GM19468 (cell line): ENCODE data around the gene PDCD11.

Source experiments
- ATAC-seq: cut with Tn5 transposase; IDR thresholded peaks from one replicate; pipeline ENCODE4 v1.9.1; 2021; ENCODE audit warnings: mild to moderate bottlenecking, moderate library complexity, moderate number of reproducible peaks; ENCODE audit not compliant: unreplicated experiment; ENCODE audit errors: extremely low read depth

Gene PDCD11

DNA sequence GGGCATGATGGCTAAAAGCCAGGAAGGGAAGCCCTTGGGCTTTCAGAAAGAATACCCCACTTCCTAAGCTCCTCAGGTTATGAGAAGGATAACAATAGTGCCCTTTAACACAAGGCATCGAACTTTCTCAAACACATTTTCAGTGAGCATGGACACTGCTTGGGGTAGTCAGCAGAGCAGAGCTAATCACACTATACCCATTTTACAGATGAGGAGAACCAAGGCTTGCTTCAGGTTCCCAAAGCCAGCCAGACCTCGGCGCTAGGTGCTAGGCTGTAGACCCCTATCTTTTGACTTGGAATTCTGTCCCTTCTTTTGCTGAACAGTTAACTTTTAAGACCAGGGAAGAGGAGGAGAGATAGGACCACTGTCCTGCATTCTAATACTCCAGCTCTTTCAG lies 98.9 kb downstream of the PDCD11 start:
- no peak for ATAC-seq
